H9 (cell line): ENCODE results near the gene GPR183. TPM values are rescaled to one million over a fixed set of nuclear protein-coding genes. Genes with fewer than 3 reads are reported as not detected.

ENCODE experiments used
- DNase-seq: peaks from one replicate; pipeline ENCODE4 v3.0.0-alpha.2; 2017
- H2AFZ ChIP-seq: one replicate; pipeline ENCODE4 v1.6.1; 2013; ENCODE audit warnings: mild to moderate bottlenecking, low read length, control low read depth, moderate library complexity
- H2AK5ac ChIP-seq: 2 replicates; pipeline ENCODE4 v1.6.1; 2013; ENCODE audit warnings: low read length, control low read depth, mixed read lengths; ENCODE audit not compliant: insufficient read length
- H2BK120ac ChIP-seq: one replicate; pipeline ENCODE4 v1.6.1; 2013; ENCODE audit warnings: low read depth, mild to moderate bottlenecking, low read length, control low read depth, inconsistent platforms; ENCODE audit not compliant: poor library complexity, severe bottlenecking
- H2BK12ac ChIP-seq: 2 replicates; pipeline ENCODE4 v1.6.1; 2013; ENCODE audit warnings: low read length, control low read depth, mixed read lengths, low read depth; ENCODE audit not compliant: insufficient read length
- H2BK15ac ChIP-seq: 2 replicates; pipeline ENCODE4 v1.6.1; 2013; ENCODE audit warnings: low read depth, low read length, control low read depth
- H2BK20ac ChIP-seq: one replicate; pipeline ENCODE4 v1.6.1; 2013; ENCODE audit warnings: low read depth, mild to moderate bottlenecking, low read length, control low read depth, inconsistent platforms; ENCODE audit not compliant: poor library complexity, severe bottlenecking
- H2BK5ac ChIP-seq: 2 replicates; pipeline ENCODE4 v1.6.1; 2013; ENCODE audit warnings: low read length, control low read depth, mixed read lengths; ENCODE audit not compliant: insufficient read length
- H3K14ac ChIP-seq: 2 replicates; pipeline ENCODE4 v1.6.1; 2013; ENCODE audit warnings: low read length, control low read depth; ENCODE audit not compliant: insufficient read depth
- H3K18ac ChIP-seq: 2 replicates; pipeline ENCODE4 v1.6.1; 2013; ENCODE audit warnings: low read depth, mild to moderate bottlenecking, mixed read lengths, low read length, control low read depth; ENCODE audit not compliant: insufficient read length
- H3K23ac ChIP-seq: 2 replicates; pipeline ENCODE4 v1.6.1; 2013; ENCODE audit warnings: low read length, control low read depth, mixed read lengths, low read depth; ENCODE audit not compliant: insufficient read length
- H3K23me2 ChIP-seq: 2 replicates; pipeline ENCODE4 v1.6.1; 2013; ENCODE audit warnings: low read depth, mild to moderate bottlenecking, mixed read lengths, low read length, control low read depth; ENCODE audit not compliant: insufficient read length, poor library complexity, severe bottlenecking
- H3K27ac ChIP-seq: 2 replicates; pipeline ENCODE4 v1.5.1; 2013; ENCODE audit warnings: low read length, control low read depth, mixed read lengths, low read depth; ENCODE audit not compliant: insufficient read length
- H3K27me3 ChIP-seq: 2 replicates; pipeline ENCODE4 v1.6.1; 2013; ENCODE audit warnings: low read length, control low read depth, inconsistent platforms; ENCODE audit not compliant: insufficient read depth
- H3K4ac ChIP-seq: 2 replicates; pipeline ENCODE4 v1.6.1; 2013; ENCODE audit warnings: low read depth, mild to moderate bottlenecking, control low read depth, inconsistent platforms, low read length, moderate library complexity
- H3K4me1 ChIP-seq: 2 replicates; pipeline ENCODE4 v1.6.1; 2013; ENCODE audit warnings: low read length, control low read depth, inconsistent platforms; ENCODE audit not compliant: insufficient read depth
- H3K4me2 ChIP-seq: 2 replicates; pipeline ENCODE4 v1.6.1; 2013; ENCODE audit warnings: low read length, control low read depth, mixed read lengths; ENCODE audit not compliant: insufficient read length, insufficient read depth
- H3K56ac ChIP-seq: 2 replicates; pipeline ENCODE4 v1.6.1; 2013; ENCODE audit warnings: low read depth, mild to moderate bottlenecking, mixed read lengths, low read length, control low read depth; ENCODE audit not compliant: insufficient read length
- H3K79me1 ChIP-seq: 2 replicates; pipeline ENCODE4 v1.6.1; 2013; ENCODE audit warnings: low read depth, mild to moderate bottlenecking, moderate library complexity, low read length, control low read depth, inconsistent platforms; ENCODE audit not compliant: insufficient read depth, poor library complexity, severe bottlenecking
- H3K79me2 ChIP-seq: 2 replicates; pipeline ENCODE4 v1.6.1; 2013; ENCODE audit warnings: low read length, control low read depth, inconsistent platforms; ENCODE audit not compliant: insufficient read depth
- H3K9ac ChIP-seq: 2 replicates; pipeline ENCODE4 v1.6.1; 2013; ENCODE audit warnings: low read length, control low read depth, mixed read lengths; ENCODE audit not compliant: insufficient read length; ENCODE audit errors: extremely low read depth
- H3K9me3 ChIP-seq: one replicate; pipeline ENCODE4 v1.6.1; 2013; ENCODE audit warnings: low read depth, low read length, inconsistent platforms; ENCODE audit not compliant: control insufficient read depth
- H3T11ph ChIP-seq: one replicate; pipeline ENCODE4 v1.6.1; 2013; ENCODE audit warnings: mild to moderate bottlenecking, low read length, control low read depth, inconsistent platforms
- H4K20me1 ChIP-seq: one replicate; pipeline ENCODE4 v1.6.1; 2013; ENCODE audit not compliant: control insufficient read depth, insufficient read length, insufficient read depth
- H4K5ac ChIP-seq: 2 replicates; pipeline ENCODE4 v1.6.1; 2013; ENCODE audit warnings: low read depth, mild to moderate bottlenecking, mixed read lengths, low read length, control low read depth; ENCODE audit not compliant: insufficient read length
- H4K8ac ChIP-seq: replicated peaks from 2 replicates; pipeline ENCODE4 v1.6.1; 2013; ENCODE audit warnings: low read length, control low read depth, mixed read lengths, low read depth; ENCODE audit not compliant: insufficient read length
- H4K91ac ChIP-seq: 2 replicates; pipeline ENCODE4 v1.6.1; 2013; ENCODE audit warnings: low read depth, mild to moderate bottlenecking, moderate library complexity, mixed read lengths, low read length, control low read depth; ENCODE audit not compliant: insufficient read length
- H3K27ac Mint-ChIP-seq, 3 experiments: 2 replicates in 2 of 3; 3 replicates in 1 of 3; pipeline ENCODE4 v1.8.0; 2020 to 2021; ENCODE audit warnings: mixed read lengths in 3 of 3, mild to moderate bottlenecking in 1 of 3, moderate library complexity in 1 of 3
- H3K27me3 Mint-ChIP-seq: 2 replicates; pipeline ENCODE4 v1.8.0; 2021; ENCODE audit warnings: low read depth, mild to moderate bottlenecking, moderate library complexity, mixed read lengths
- H3K36me3 Mint-ChIP-seq, 3 experiments: 2 replicates in 2 of 3; 3 replicates in 1 of 3; pipeline ENCODE4 v1.8.0; 2020 to 2021; ENCODE audit warnings: low read depth in 3 of 3, mixed read lengths in 3 of 3; ENCODE audit not compliant: insufficient read depth in 1 of 3
- H3K4me1 Mint-ChIP-seq, 2 experiments: 2 replicates each; pipeline ENCODE4 v1.8.0; 2020; ENCODE audit warnings: mixed read lengths in 2 of 2
- H3K4me3 Mint-ChIP-seq, 2 experiments: 2 replicates in 1 of 2; 3 replicates in 1 of 2; pipeline ENCODE4 v1.8.0; 2020 to 2021; ENCODE audit warnings: mild to moderate bottlenecking in 2 of 2, mixed read lengths in 2 of 2, moderate library complexity in 1 of 2
- H3K9me3 Mint-ChIP-seq, 2 experiments: 2 replicates in 1 of 2; 3 replicates in 1 of 2; pipeline ENCODE4 v1.8.0; 2020; ENCODE audit warnings: mild to moderate bottlenecking in 2 of 2, mixed read lengths in 2 of 2, moderate library complexity in 1 of 2
- WGBS: extraction: QIAGEN DNeasy Blood & Tissue Kit; methylation state at CpG from one replicate; pipeline ENCODE4 v1.1.7; 2013; ENCODE audit warnings: missing lambda C conversion rate, low lambda C conversion rate, mixed read lengths; ENCODE audit not compliant: insufficient read length; ENCODE audit errors: extremely low coverage; 5-methylcytosine and 5-hydroxymethylcytosine counted together
- total RNA-seq: library from RNA; stranded (reverse); gene quantifications from 2 replicates; pipeline ENCODE4 v1.2.1, GENCODE V29; 2021
- TF ChIP-seq, protein P1 (sequence below): fragments of 200-600 bp; sonication (generic); conservative IDR thresholded peaks from 3 replicates; pipeline ENCODE4 v1.8.0; 2021; ENCODE audit warnings: antibody characterized with exemption, mild to moderate bottlenecking

GPR183 gene
- total RNA-seq, 1 experiment from 2014 or later: not detected

DNA sequence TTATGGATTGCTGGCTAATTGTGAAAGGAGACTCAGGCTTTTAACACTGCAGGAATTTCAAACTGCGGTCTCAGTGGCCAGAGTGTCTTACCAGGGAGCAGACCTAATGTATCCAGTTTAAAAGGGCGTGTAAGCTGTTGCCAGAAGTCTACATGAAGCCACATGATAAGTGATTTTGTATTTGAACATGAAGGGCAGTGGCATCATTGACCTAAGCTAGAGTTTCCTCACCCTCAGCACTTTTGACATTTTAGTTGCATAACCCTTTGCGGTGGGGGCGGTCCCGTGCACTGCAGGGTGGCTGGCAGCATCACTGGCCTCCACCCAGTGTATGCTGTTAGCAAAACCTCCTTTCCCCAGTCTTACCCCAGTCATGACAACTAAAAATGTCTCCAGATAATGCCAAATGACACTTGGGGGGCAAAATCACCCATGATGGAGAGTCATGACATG is 25.4 kb downstream of the GPR183 start:
- Histone ChIP-seq H3K27me3 (no peaks in the 10 kb centered on the region), H2AFZ (no peak overlapping the region), H2BK5ac (no peak overlapping the region), H2BK20ac (no peak overlapping the region), H3K27ac (no peak overlapping the region), H2AK5ac (no peak overlapping the region), H3K23ac (no peak overlapping the region), H4K20me1 (no peaks in the 10 kb centered on the region), H3K56ac (no peak overlapping the region), H3K14ac (no peak overlapping the region), H2BK15ac (no peak overlapping the region), H2BK12ac (no peak overlapping the region), H3K4me2 (no peak overlapping the region), H3T11ph (no peak overlapping the region), H3K4me1 (no peaks in the 10 kb centered on the region; the same call in 1 of the 2 replicates), H3K18ac (no peak overlapping the region), H4K91ac (no peak overlapping the region), H4K5ac (no peak overlapping the region), H3K79me2 (no peaks in the 10 kb centered on the region), H3K9me3 (no peaks in the 10 kb centered on the region), H3K4ac (no peak overlapping the region), H4K8ac (no peak overlapping the region), H3K9ac (no peak overlapping the region), H3K79me1 (no peaks in the 10 kb centered on the region), H3K23me2 (no peaks in the 10 kb centered on the region), H2BK120ac (no peak overlapping the region)
- no CpG with 5 or more reads among the region's 5 CpGs for WGBS
- peak overlapping the region in 1 of 3 experiments; percentile 40; a peak in 2 of 7 replicates for H3K27ac Mint-ChIP-seq
- H3K4me1 Mint-ChIP-seq: peaks cover 18 to 27% of the 10 kb centered on the region in 2 experiments
- no peak overlapping the region for H3K4me3 Mint-ChIP-seq
- TF ChIP-seq, protein P1, sequence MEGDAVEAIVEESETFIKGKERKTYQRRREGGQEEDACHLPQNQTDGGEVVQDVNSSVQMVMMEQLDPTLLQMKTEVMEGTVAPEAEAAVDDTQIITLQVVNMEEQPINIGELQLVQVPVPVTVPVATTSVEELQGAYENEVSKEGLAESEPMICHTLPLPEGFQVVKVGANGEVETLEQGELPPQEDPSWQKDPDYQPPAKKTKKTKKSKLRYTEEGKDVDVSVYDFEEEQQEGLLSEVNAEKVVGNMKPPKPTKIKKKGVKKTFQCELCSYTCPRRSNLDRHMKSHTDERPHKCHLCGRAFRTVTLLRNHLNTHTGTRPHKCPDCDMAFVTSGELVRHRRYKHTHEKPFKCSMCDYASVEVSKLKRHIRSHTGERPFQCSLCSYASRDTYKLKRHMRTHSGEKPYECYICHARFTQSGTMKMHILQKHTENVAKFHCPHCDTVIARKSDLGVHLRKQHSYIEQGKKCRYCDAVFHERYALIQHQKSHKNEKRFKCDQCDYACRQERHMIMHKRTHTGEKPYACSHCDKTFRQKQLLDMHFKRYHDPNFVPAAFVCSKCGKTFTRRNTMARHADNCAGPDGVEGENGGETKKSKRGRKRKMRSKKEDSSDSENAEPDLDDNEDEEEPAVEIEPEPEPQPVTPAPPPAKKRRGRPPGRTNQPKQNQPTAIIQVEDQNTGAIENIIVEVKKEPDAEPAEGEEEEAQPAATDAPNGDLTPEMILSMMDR: no peak
- H3K27me3 Mint-ChIP-seq: no peaks in the 10 kb centered on the region
- H3K9me3 Mint-ChIP-seq: no peaks in the 10 kb centered on the region
- DNase-seq: no peak
- H3K36me3 Mint-ChIP-seq: peaks cover 4 to 10% (median 6%) of the 10 kb centered on the region in 3 experiments; a peak in 4 of 7 replicates
